Activated T-helper 1 cell treated with anti-CD3 and anti-CD28 coated beads, Interleukin-12 subunit alpha, Interleukin-12 subunit beta, Interleukin-2, Interleukin-4 antibody, amounts not matched to agents 30 ng/mL and 10 ng/mL and 1 ng/mL, durations not matched to agents 14 hours and 24 hours and 36 hours (primary cell): ENCODE measurements around the gene NAA16. TPM values are rescaled to one million over a fixed set of nuclear protein-coding genes. Genes with fewer than 3 reads are reported as not detected.

Experiments used
- DNase-seq: peaks from one replicate; pipeline ENCODE4 v3.0.0; 2021; ENCODE audit warnings: low spot score
- H3K27ac Mint-ChIP-seq: one replicate; pipeline ENCODE4 v1.8.0; 2021; ENCODE audit warnings: mild to moderate bottlenecking, mixed read lengths
- H3K27me3 Mint-ChIP-seq: one replicate; pipeline ENCODE4 v1.8.0; 2022; ENCODE audit warnings: mild to moderate bottlenecking, moderate library complexity, mixed read lengths; ENCODE audit not compliant: insufficient read depth
- H3K36me3 Mint-ChIP-seq: one replicate; pipeline ENCODE4 v1.8.0; 2021; ENCODE audit warnings: low read depth, mixed read lengths
- H3K4me1 Mint-ChIP-seq: one replicate; pipeline ENCODE4 v1.8.0; 2021; ENCODE audit warnings: low read depth, mixed read lengths
- H3K4me3 Mint-ChIP-seq: one replicate; pipeline ENCODE4 v1.8.0; 2021; ENCODE audit warnings: mild to moderate bottlenecking, moderate library complexity, mixed read lengths
- H3K9me3 Mint-ChIP-seq: one replicate; pipeline ENCODE4 v1.8.0; 2021; ENCODE audit warnings: mixed read lengths
- intact Hi-C: fragments of 100-400 bp; cut with micrococcal nuclease; formaldehyde crosslinking; loops from one replicate; pipeline ENCODE4 v1.15.1; 2024
- total RNA-seq: library from RNA; stranded (reverse); gene quantifications from 2 replicates; pipeline ENCODE4 v1.2.3, GENCODE V29; 2022

NAA16 gene
- total RNA-seq, 1 donor from 2014 or later, result 33.4 TPM

DNA sequence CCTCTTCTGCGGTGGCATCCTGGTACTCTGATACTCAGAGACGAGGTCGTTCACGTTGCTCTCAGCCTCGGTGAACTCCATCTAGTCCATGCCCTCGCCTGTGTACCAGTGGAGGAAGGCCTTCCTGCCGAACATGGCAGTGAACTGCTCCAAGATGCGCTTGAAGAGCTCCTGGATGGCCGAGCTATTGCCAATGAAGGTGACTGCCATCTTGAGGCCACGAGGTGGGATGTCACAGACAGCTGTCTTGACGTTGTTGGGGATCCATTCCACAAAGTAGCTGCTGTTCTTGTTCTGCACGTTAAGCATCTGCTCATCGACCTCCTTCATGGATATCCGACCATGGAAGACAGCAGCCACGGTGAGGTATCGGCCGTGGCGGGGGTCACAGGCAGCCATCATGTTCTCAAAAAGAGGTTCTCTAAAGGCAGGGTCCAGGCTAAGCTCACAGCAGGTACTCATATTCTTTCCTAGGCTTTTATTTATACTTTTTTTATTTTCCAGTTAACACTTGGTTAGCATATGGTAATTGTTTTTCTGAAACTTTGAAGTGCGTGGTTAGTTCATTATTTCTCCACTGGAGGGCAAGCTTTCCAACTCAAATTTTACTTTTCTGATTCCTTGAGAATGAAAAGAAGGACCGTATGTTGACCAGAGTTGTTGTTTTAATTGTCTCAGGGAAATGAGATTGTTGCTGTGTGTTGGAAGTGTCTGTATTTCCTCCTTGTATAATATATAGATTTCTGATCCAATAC is 73.9 kb downstream of the NAA16 start:
- peaks cover 6% of the 10 kb centered on the region for H3K27me3 Mint-ChIP-seq
- no peak for DNase-seq
- H3K36me3 Mint-ChIP-seq, result no peaks in the 10 kb centered on the region
- peaks cover 5% of the 10 kb centered on the region for H3K4me1 Mint-ChIP-seq
- H3K9me3 Mint-ChIP-seq, result no peaks in the 10 kb centered on the region
- no peak overlapping the region for H3K4me3 Mint-ChIP-seq
- intact Hi-C loops, result no loop called here
- no peak overlapping the region for H3K27ac Mint-ChIP-seq

DNA sequence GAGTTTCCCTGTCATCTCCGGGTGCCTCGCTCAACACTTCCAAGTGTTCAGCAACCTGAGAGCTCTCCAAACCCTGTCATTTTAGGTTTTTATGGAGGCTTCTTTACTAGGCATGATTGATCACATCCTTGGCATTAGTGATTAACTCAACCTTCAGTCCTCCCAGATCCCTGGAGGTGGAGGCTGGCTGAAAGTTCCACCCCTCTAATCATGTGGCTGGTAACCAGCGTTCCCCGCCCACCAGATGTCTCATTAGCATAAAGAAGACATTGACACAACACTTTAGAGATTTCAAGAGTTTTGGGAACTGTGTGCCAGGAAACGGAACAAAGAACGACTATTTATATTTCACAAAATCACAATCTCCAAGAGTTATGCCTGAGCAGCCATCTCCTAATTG is 75.1 kb downstream of the NAA16 start:
- H3K27ac Mint-ChIP-seq, result no peak overlapping the region
- H3K36me3 Mint-ChIP-seq, result no peaks in the 10 kb centered on the region
- intact Hi-C loops, result no loop called here
- no peaks in the 10 kb centered on the region for H3K9me3 Mint-ChIP-seq
- peaks cover 5% of the 10 kb centered on the region for H3K4me1 Mint-ChIP-seq
- peaks cover 6% of the 10 kb centered on the region for H3K27me3 Mint-ChIP-seq
- no peak overlapping the region for H3K4me3 Mint-ChIP-seq
- DNase-seq, result no peak

DNA sequence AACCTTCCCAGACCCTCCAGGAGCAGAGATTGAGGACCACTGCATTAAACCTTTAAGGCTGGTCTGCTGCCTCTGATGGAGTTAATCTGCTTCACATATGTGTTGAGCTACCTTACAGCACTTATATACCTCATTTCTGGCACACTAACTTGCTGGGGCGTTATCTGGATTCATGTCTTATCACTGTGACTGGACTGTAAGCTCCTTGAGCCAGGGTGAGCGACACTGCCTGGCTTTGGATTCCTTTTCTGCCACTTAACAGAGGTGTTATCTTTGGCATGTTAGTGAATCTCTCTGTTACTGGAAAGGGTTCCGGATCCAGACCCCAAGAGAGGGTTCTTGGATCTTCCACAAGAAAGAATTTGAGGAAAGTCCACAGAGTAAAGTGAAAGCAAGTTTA is 76.5 kb downstream of the NAA16 start:
- H3K4me1 Mint-ChIP-seq, result peaks cover 5% of the 10 kb centered on the region

DNA sequence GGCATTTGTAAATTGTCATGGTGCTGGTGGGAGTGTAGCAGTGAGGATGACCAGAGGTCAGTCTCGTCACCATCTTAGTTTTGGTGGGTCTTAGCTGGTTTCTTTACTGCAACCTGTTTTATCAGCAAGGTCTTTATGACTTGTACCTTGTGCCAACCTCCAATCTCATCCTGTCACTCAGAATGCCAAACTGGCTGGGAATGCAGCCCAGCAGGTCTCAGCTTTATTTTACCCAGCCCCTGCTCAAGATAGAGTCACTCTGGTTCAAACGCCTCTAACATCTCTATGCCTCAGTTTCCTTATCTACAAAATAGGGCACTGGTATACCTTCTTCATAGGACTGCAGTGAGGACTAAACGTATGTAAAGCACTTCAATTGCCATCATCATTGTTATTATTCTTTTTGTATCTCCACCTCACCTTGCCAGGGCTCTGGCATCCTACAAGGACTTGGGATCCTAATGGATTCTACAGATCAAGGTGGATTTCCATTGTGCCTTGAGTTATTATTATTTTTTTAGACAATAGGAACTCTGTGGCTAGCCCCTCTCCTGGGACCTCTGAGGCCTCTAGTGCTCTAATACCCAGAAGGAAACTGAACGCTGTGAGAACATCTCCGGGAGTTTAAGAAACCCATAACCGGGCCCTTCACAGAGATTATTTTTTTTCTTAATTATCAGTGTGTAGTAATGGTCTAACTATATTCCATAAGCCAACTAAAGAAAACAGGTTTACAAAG is 77.2 kb downstream of the NAA16 start:
- H3K36me3 Mint-ChIP-seq, result no peaks in the 10 kb centered on the region
- H3K4me3 Mint-ChIP-seq, result no peak overlapping the region
- H3K27ac Mint-ChIP-seq, result no peak overlapping the region
- peaks cover 9% of the 10 kb centered on the region for H3K27me3 Mint-ChIP-seq
- H3K4me1 Mint-ChIP-seq, result peaks cover 5% of the 10 kb centered on the region
- intact Hi-C loops, result no loop called here
- DNase-seq, result no peak
- no peaks in the 10 kb centered on the region for H3K9me3 Mint-ChIP-seq

More for the DNA sequence above, 76.5 kb downstream of the NAA16 start:
- intact Hi-C loops, result no loop called here
- Mint-ChIP-seq H3K27ac (no peak overlapping the region), H3K27me3 (peaks cover 9% of the 10 kb centered on the region), H3K4me3 (no peak overlapping the region), H3K9me3 (no peaks in the 10 kb centered on the region), H3K36me3 (no peaks in the 10 kb centered on the region)
- DNase-seq, result no peak

DNA sequence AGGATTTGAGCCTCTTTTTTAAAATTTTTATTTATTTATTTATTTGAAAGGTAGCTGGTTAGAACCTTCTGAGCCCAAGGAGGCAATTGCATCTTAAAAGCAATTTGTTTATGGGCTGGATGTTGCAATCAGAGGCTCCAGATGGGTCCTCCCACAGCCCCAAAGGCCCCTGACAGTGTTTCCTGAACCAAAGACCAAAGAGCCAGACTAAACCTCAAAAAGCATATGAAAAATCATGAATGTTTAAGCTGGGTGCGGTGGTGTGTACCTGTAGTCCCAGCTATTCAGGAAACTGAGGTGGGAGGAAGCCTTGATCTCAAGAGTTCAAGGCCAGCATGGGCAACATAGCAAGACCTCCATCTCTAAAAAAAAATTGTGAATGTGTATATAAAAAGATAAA is 78.5 kb downstream of the NAA16 start:
- intact Hi-C loops, result no loop called here
- peaks cover 5% of the 10 kb centered on the region for H3K9me3 Mint-ChIP-seq
- no peaks in the 10 kb centered on the region for H3K4me1 Mint-ChIP-seq
- no peak for DNase-seq
- peaks cover 9% of the 10 kb centered on the region for H3K27me3 Mint-ChIP-seq
- no peak overlapping the region for H3K4me3 Mint-ChIP-seq
- H3K36me3 Mint-ChIP-seq, result no peaks in the 10 kb centered on the region
- no peak overlapping the region for H3K27ac Mint-ChIP-seq

DNA sequence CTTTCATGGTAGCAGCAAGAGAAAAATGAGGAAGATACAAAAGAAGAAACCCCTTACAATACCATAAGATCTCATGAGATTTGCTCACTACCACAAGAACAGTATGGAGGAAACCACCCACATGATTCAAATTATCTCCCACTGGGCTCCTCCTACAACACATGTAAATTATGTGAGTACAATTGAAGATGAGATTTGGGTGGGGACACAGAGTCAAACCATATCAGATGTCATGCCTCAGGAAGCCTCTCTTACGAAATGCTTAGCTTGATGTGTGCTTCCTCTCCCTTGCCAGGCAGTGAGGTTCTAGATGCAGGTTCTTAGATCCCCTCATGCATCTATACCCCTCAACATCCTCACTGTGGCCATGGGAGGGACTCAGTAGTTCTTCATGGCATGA is 83.1 kb downstream of the NAA16 start:
- intact Hi-C loops, result no loop called here
- no peak overlapping the region for H3K4me3 Mint-ChIP-seq

DNA sequence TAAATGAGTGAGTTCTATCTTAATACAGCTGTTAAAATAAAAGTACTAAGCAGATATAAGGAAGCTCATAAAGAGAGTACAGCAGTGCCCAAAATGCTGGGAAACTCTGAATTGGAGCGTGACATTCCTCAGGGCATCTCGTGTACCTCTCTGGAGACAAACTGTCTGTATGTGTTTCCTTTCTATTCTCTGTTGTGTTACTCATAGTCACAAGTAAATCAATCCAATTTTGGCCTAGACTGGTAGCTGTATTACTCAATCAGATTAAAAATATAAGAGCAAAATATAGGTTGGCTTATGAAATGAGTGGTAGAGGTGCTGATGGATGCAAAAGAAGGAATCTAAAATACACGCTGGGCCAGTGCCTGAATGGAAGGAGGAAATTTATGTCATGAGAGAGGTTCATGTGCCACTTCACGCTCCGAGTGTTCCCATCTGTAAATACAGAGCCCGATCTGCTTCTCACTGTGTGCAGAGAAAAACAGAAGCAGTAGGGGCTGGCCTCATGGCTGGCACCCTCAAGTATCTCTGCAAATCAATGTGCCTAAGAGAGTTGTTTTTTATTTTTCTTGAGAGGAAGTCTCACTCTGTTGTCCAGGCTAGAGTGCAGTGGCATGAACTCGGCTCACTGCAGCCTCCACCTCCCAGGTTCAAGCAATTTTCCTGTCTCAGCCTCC is 87.6 kb downstream of the NAA16 start:
- DNase-seq, result no peak
- H3K36me3 Mint-ChIP-seq, result no peaks in the 10 kb centered on the region
- H3K4me1 Mint-ChIP-seq, result no peaks in the 10 kb centered on the region
- intact Hi-C loops, result loop anchor here (2.0 kb wide), 2 partner anchors 28 to 54 kb away; no protein-coding TSS in a partner anchor
- peak overlapping the region; percentile 70 for H3K27ac Mint-ChIP-seq
- peaks cover 2% of the 10 kb centered on the region for H3K27me3 Mint-ChIP-seq
- H3K4me3 Mint-ChIP-seq, result no peak overlapping the region
- H3K9me3 Mint-ChIP-seq, result peaks cover 4% of the 10 kb centered on the region

More for the DNA sequence above, 83.1 kb downstream of the NAA16 start:
- Mint-ChIP-seq H3K9me3 (peaks cover 5% of the 10 kb centered on the region), H3K27me3 (peaks cover 8% of the 10 kb centered on the region), H3K27ac (no peak overlapping the region), H3K36me3 (no peaks in the 10 kb centered on the region), H3K4me1 (no peaks in the 10 kb centered on the region)
- no peak for DNase-seq

DNA sequence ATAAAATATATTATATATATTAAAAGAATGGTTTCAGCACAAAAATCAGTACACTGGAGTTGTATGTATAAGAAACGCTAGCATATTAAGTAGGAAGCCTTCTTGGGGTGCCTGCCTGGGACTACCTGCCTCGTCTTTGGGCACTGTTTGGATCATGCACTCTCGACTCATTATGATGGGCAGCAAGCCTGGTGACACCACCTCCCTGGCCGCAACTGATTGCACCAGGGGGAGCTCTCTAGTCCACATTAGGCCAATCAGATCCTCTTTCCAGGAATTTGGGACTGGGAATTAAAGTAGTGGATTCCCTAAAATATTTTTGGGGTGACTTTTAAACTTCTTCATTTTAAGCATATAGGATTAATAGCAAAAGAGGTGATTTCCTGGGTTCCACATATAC is 90.3 kb downstream of the NAA16 start:
- intact Hi-C loops, result no loop called here
- peaks cover 1% of the 10 kb centered on the region for H3K27me3 Mint-ChIP-seq
- no peak overlapping the region for H3K4me3 Mint-ChIP-seq
- H3K27ac Mint-ChIP-seq, result no peak overlapping the region
- H3K4me1 Mint-ChIP-seq, result no peaks in the 10 kb centered on the region
- H3K36me3 Mint-ChIP-seq, result no peaks in the 10 kb centered on the region
- no peaks in the 10 kb centered on the region for H3K9me3 Mint-ChIP-seq
- DNase-seq, result no peak

DNA sequence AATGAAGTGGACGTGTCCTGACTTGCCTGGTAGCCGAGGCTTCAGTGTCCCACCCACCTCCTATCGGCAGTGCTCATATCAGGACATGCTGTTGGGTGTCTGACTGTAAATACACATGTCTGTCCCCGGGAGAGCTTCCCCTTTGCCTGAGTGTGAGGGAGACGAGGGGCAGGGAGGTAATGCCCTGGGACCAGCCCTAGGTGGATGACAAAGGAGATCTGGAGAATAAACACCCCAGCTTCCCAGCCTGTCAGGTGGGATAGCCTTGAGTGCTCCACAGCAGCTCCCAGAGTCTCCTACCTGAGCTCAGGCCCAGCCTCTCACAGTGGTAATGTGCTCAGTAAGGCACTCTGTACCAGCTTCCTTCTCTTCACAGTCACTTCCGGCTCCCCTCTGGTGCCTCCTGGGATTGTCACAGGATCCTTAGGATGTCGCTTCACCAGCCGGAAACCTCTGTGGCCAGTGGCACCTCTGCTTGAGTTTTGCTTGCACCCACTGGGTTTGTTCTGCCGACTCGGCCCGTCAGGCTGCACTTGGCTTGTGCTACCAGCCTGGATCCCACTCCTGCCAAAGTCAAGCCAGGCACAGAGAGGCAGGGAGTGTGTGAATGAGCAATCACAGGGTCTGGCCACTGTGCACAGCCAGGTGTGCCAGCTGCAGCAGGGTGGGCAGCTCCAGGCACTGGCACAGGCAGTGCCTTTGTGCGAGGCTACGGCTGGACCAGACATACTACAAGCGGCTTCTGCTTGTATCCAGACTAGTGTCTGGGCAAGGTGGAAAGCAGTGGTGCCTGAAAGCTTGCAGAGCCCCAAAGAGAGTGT is 91.8 kb downstream of the NAA16 start:
- Mint-ChIP-seq H3K4me1 (no peaks in the 10 kb centered on the region), H3K4me3 (no peak overlapping the region)
- no peak for DNase-seq

DNA sequence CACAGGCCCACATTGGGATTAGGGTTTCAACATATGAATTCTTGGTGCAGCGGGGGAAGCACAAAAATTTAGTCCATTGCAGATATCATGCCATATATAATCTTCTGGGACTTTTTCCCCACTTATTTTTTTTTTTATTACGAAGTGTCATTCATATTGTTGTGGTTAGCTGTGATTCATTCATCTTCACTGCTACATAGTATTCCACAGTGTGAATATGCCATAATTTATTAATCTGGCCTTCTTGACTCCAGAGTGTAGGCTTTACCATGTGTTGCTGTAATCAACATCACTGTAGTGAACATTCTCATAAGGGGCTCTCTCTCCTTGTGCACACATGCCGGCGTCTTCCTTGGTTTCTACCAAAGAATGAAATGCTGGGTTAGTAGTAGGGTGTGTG is 92.9 kb downstream of the NAA16 start:
- no peak for DNase-seq
- H3K27ac Mint-ChIP-seq, result no peak overlapping the region
- H3K4me3 Mint-ChIP-seq, result no peak overlapping the region
- intact Hi-C loops, result loop anchor here (2.0 kb wide), 1 partner anchor 151 kb away; no protein-coding TSS in a partner anchor
- H3K9me3 Mint-ChIP-seq, result no peaks in the 10 kb centered on the region
- H3K4me1 Mint-ChIP-seq, result no peaks in the 10 kb centered on the region
- H3K27me3 Mint-ChIP-seq, result peaks cover 2% of the 10 kb centered on the region
- H3K36me3 Mint-ChIP-seq, result no peaks in the 10 kb centered on the region

More for the DNA sequence above, 91.8 kb downstream of the NAA16 start:
- Mint-ChIP-seq H3K27me3 (no peaks in the 10 kb centered on the region), H3K27ac (no peak overlapping the region), H3K9me3 (no peaks in the 10 kb centered on the region), H3K36me3 (no peaks in the 10 kb centered on the region)
- intact Hi-C loops, result loop anchor here (2.0 kb wide), 1 partner anchor 152 kb away; no protein-coding TSS in a partner anchor

DNA sequence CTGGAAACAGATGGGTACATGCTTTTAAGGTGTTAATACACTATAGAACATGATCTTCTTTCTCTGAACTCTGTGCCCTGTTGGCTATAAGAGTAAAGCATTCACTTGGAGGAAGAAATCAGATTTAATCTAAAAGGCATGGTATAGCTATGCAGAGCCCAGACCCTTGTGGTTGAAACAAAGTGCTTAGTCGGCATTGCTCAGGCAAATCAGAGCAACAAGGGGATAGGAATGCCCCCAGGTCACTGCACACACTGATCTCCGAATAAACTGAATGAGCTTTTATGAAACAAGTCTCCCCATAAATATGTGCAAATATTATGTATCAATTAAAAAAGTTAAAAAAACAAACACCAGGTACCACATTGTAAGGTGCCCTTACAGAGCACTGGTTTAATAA is 94.3 kb downstream of the NAA16 start:
- H3K36me3 Mint-ChIP-seq, result no peaks in the 10 kb centered on the region

DNA sequence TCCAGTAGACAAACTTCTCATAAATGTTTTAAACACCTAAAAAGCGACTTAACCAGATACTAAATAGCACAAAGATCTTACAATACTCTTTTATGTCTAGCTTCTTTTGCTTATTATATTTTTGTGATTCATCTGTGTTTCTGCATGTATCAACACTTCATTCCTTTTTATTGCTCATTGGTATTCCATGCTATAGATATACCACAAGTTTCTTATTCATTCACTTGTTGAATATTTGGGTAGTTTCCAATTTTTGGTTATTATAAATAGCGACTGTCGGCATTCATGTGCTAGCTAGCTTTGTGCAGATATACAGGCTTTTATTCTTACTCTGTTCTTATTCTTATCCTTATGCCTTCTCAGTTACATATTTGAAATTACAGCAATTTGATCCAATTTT is 96.3 kb downstream of the NAA16 start:
- H3K27me3 Mint-ChIP-seq, result peaks cover 2% of the 10 kb centered on the region
- no peaks in the 10 kb centered on the region for H3K9me3 Mint-ChIP-seq
- no peak overlapping the region for H3K4me3 Mint-ChIP-seq
- DNase-seq, result no peak
- intact Hi-C loops, result no loop called here
- no peaks in the 10 kb centered on the region for H3K4me1 Mint-ChIP-seq
- no peaks in the 10 kb centered on the region for H3K36me3 Mint-ChIP-seq
- no peak overlapping the region for H3K27ac Mint-ChIP-seq

More for the DNA sequence above, 94.3 kb downstream of the NAA16 start:
- H3K27me3 Mint-ChIP-seq, result peaks cover 2% of the 10 kb centered on the region
- no peak overlapping the region for H3K27ac Mint-ChIP-seq
- no peaks in the 10 kb centered on the region for H3K4me1 Mint-ChIP-seq
- intact Hi-C loops, result no loop called here
- H3K9me3 Mint-ChIP-seq, result no peaks in the 10 kb centered on the region
- no peak overlapping the region for H3K4me3 Mint-ChIP-seq
- no peak for DNase-seq
